HepG2 (cell line): ENCODE measurements around the gene NAT14. TPM values are rescaled to one million over a fixed set of nuclear protein-coding genes. Genes with fewer than 3 reads are reported as not detected.

ENCODE experiments used
- CEBPG ChIP-seq: IDR thresholded peaks from 2 replicates; pipeline ENCODE4 v1.6.1; 2016
- CENPBD1 ChIP-seq: sonication (generic); formaldehyde crosslinking; IDR thresholded peaks from 2 replicates; pipeline ENCODE4 v1.8.0; 2022; ENCODE audit warnings: missing genetic modification reagents, low read depth, mild to moderate bottlenecking, borderline replicate concordance
- KDM5A ChIP-seq: fragments of 200-600 bp; sonication (generic); IDR thresholded peaks from 2 replicates; pipeline ENCODE4 v1.7.0; 2018; ENCODE audit warnings: antibody characterized with exemption, mild to moderate bottlenecking, low read length, borderline replicate concordance
- KDM6A ChIP-seq: IDR thresholded peaks from 2 replicates; pipeline ENCODE4 v1.6.1; 2016; ENCODE audit warnings: low read depth
- MIER2 ChIP-seq: IDR thresholded peaks from 2 replicates; pipeline ENCODE4 v1.6.1; 2016; ENCODE audit warnings: missing biosample characterization, missing genetic modification reagents
- PITX1 ChIP-seq: sonication (generic); formaldehyde crosslinking; IDR thresholded peaks from 2 replicates; pipeline ENCODE4 v1.5.1; 2020; ENCODE audit warnings: mild to moderate bottlenecking, missing genetic modification reagents
- SIX4 ChIP-seq: sonication (generic); formaldehyde crosslinking; IDR thresholded peaks from 2 replicates; pipeline ENCODE4 v1.4.0; 2020; ENCODE audit warnings: missing genetic modification reagents
- SMAD3 ChIP-seq: sonication (generic); formaldehyde crosslinking; IDR thresholded peaks from 2 replicates; pipeline ENCODE4 v1.4.0; 2020; ENCODE audit warnings: missing genetic modification reagents
- TGIF2 ChIP-seq: IDR thresholded peaks from 2 replicates; pipeline ENCODE4 v1.6.1; 2016; ENCODE audit warnings: control low read depth, missing compliant biosample characterization
- YEATS4 ChIP-seq: sonication (generic); formaldehyde crosslinking; IDR thresholded peaks from 2 replicates; pipeline ENCODE4 v1.4.0; 2020; ENCODE audit warnings: missing genetic modification reagents, borderline replicate concordance
- ZBTB37 ChIP-seq: sonication (generic); formaldehyde crosslinking; IDR thresholded peaks from 2 replicates; pipeline ENCODE4 v1.4.0; 2020; ENCODE audit warnings: mild to moderate bottlenecking, missing genetic modification reagents
- ZNF24 ChIP-seq: fragments of 450-650 bp; IDR thresholded peaks from 2 replicates; pipeline ENCODE4 v1.6.1; 2017; ENCODE audit warnings: antibody characterized with exemption, mild to moderate bottlenecking
- ZNF451 ChIP-seq: sonication (generic); formaldehyde crosslinking; IDR thresholded peaks from 2 replicates; pipeline ENCODE4 v1.5.0; 2020; ENCODE audit warnings: mild to moderate bottlenecking, missing genetic modification reagents
- ZNF501 ChIP-seq: sonication (generic); formaldehyde crosslinking; IDR thresholded peaks from 2 replicates; pipeline ENCODE4 v1.5.1; 2020; ENCODE audit warnings: mild to moderate bottlenecking, moderate library complexity, missing genetic modification reagents
- ZNF576 ChIP-seq: sonication (generic); formaldehyde crosslinking; IDR thresholded peaks from 2 replicates; pipeline ENCODE4 v1.4.0; 2020; ENCODE audit warnings: mild to moderate bottlenecking, missing genetic modification reagents
- ZSCAN29 ChIP-seq: sonication (generic); formaldehyde crosslinking; conservative IDR thresholded peaks from 2 replicates; pipeline ENCODE4 v1.4.0; 2020; ENCODE audit warnings: mild to moderate bottlenecking, missing genetic modification reagents
- polyA plus RNA-seq, 8 experiments: library from polyadenylated mRNA; depleted of rRNA in 3 of 8; stranded (reverse) in 7 of 8; unstranded in 1 of 8; fragments of >200 nt; fragmentation: Illumina TruSeq in 4 of 8; extraction: Trizol in 4 of 8; gene quantifications; 2 replicates each; pipeline versions ENCODE4 v1.2.1 to v1.2.3, GENCODE V29; 2011 to 2016; ENCODE audit warnings: low read depth in 4 of 8, missing spikeins in 1 of 8, mixed read lengths in 1 of 8; ENCODE audit not compliant: insufficient read depth in 1 of 8
- total RNA-seq, 5 experiments: library from RNA; depleted of rRNA; stranded (reverse); fragments of >200 nt; fragmentation: Illumina TruSeq; extraction: Trizol; gene quantifications; 2 replicates each; pipeline ENCODE4 v1.2.3, GENCODE V29; 2016; ENCODE audit warnings: low read depth in 1 of 5
- TF ChIP-seq, protein P1 (sequence below): sonication (generic); formaldehyde crosslinking; IDR thresholded peaks from 2 replicates; pipeline ENCODE4 v1.5.1; 2020; ENCODE audit warnings: missing genetic modification reagents, mild to moderate bottlenecking, borderline replicate concordance
- TF ChIP-seq, protein P2 (sequence below): sonication (generic); formaldehyde crosslinking; IDR thresholded peaks from 2 replicates; pipeline ENCODE4 v1.4.0; 2020; ENCODE audit warnings: missing genetic modification reagents, borderline replicate concordance

NAT14 gene
- total and polyA plus RNA-seq, 2 of the 13 experiments (the other 11 are each of a cell fraction or from before 2014, with no cell fraction given): 20.7 to 22.3 TPM

DNA sequence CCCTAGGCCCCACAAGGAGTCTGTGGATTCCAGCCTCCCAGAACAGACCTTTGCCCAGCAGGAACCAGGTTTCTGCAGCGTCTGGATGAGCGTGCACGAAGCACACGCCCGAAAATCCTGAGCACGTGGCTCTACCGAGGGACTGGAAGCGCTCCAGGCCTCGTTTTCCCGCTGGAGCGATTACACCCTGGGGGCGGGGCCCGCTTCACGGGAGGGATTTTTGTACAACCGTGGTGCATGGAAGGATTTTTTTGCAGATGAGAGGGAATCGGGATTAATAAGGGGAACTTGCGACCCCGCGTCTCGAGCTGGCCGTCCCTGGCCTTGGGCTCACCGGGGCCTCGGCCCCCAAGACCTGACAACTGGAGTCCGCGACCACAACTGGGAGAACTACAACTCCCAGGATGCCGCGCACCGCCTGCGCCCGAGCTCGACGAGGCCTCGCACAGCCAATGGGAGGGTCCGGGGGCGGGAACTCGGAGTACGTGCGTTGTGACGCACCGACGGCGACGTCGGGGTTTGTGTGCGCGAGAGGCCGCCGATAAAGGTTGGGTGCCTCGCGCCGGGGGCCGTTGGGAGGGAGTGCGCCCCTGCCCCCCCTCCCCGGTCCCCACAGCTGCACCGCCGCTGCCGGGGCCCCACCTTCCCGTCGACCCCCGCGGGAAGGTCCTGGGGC lies 8.8 kb upstream of the NAT14 start, which contains the start of gene ZNF628 (continued):
- TF ChIP-seq KDM5A (no peak), YEATS4 (CRISPR knock-in tag) (peak; percentile 87), ZNF451 (no peak), ZSCAN29 (CRISPR knock-in tag) (no peak), SMAD3 (peak; percentile 67; the same call in 1 of the 2 replicates), CENPBD1 (CRISPR knock-in tag) (0 out of 2 replicates have a peak, but pooled peaks have one; percentile 31), CEBPG (CRISPR knock-in tag) (no peak; the same call in 1 of the 2 replicates), ZNF24 (no peak), ZNF501 (CRISPR knock-in tag) (peak; percentile 83), ZBTB37 (0 out of 2 replicates have a peak, but pooled peaks have one; percentile 73), ZNF576 (CRISPR knock-in tag) (no peak), PITX1 (peak; percentile 49; the same call in 1 of the 2 replicates), MIER2 (CRISPR knock-in tag) (no peak), TGIF2 (CRISPR knock-in tag) (0 out of 2 replicates have a peak, but pooled peaks have one; percentile 33), SIX4 (CRISPR knock-in tag) (no peak), KDM6A (no peak)
- TF ChIP-seq, protein P1, sequence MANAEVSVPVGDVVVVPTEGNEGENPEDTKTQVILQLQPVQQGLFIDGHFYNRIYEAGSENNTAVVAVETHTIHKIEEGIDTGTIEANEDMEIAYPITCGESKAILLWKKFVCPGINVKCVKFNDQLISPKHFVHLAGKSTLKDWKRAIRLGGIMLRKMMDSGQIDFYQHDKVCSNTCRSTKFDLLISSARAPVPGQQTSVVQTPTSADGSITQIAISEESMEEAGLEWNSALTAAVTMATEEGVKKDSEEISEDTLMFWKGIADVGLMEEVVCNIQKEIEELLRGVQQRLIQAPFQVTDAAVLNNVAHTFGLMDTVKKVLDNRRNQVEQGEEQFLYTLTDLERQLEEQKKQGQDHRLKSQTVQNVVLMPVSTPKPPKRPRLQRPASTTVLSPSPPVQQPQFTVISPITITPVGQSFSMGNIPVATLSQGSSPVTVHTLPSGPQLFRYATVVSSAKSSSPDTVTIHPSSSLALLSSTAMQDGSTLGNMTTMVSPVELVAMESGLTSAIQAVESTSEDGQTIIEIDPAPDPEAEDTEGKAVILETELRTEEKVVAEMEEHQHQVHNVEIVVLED (CRISPR knock-in tag): peak; percentile 100
- TF ChIP-seq, protein P2, sequence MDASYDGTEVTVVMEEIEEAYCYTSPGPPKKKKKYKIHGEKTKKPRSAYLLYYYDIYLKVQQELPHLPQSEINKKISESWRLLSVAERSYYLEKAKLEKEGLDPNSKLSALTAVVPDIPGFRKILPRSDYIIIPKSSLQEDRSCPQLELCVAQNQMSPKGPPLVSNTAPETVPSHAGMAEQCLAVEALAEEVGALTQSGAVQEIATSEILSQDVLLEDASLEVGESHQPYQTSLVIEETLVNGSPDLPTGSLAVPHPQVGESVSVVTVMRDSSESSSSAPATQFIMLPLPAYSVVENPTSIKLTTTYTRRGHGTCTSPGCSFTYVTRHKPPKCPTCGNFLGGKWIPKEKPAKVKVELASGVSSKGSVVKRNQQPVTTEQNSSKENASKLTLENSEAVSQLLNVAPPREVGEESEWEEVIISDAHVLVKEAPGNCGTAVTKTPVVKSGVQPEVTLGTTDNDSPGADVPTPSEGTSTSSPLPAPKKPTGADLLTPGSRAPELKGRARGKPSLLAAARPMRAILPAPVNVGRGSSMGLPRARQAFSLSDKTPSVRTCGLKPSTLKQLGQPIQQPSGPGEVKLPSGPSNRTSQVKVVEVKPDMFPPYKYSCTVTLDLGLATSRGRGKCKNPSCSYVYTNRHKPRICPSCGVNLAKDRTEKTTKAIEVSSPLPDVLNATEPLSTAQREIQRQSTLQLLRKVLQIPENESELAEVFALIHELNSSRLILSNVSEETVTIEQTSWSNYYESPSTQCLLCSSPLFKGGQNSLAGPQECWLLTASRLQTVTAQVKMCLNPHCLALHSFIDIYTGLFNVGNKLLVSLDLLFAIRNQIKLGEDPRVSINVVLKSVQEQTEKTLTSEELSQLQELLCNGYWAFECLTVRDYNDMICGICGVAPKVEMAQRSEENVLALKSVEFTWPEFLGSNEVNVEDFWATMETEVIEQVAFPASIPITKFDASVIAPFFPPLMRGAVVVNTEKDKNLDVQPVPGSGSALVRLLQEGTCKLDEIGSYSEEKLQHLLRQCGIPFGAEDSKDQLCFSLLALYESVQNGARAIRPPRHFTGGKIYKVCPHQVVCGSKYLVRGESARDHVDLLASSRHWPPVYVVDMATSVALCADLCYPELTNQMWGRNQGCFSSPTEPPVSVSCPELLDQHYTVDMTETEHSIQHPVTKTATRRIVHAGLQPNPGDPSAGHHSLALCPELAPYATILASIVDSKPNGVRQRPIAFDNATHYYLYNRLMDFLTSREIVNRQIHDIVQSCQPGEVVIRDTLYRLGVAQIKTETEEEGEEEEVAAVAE (CRISPR knock-in tag): 0 out of 2 replicates have a peak, but pooled peaks have one; percentile 53
